Astrocyte (in vitro differentiated cells and primary cell): ENCODE data around the gene TRIM63. TPM values are rescaled to one million over a fixed set of nuclear protein-coding genes. Genes with fewer than 3 reads are reported as not detected.

ENCODE experiments used
- DNase-seq: peaks from one replicate; pipeline ENCODE4 v3.0.0-alpha.2; 2010; ENCODE audit warnings: low read depth
- FAIRE-seq: peaks from 2 replicates; lab custom pipeline; 2011; peaks lifted over from hg19 to GRCh38; lab: Jason Lieb, UNC
- H2AFZ ChIP-seq: 2 replicates; pipeline ENCODE4 v1.6.0; 2012; ENCODE audit warnings: low read depth, low read length, inconsistent platforms
- H3K27ac ChIP-seq: 2 replicates; pipeline ENCODE4 v1.5.1; 2011; ENCODE audit warnings: low read depth, low read length, inconsistent platforms
- H3K27me3 ChIP-seq: 2 replicates; pipeline ENCODE4 v1.6.0; 2011; ENCODE audit warnings: low read length, inconsistent platforms; ENCODE audit not compliant: insufficient read depth
- H3K36me3 ChIP-seq: 2 replicates; pipeline ENCODE4 v1.5.1; 2011; ENCODE audit warnings: low read length, inconsistent platforms; ENCODE audit not compliant: insufficient read depth
- H3K4me1 ChIP-seq: 2 replicates; pipeline ENCODE4 v1.5.1; 2011; ENCODE audit warnings: low read length, inconsistent platforms; ENCODE audit not compliant: insufficient read depth
- H3K4me2 ChIP-seq: 2 replicates; pipeline ENCODE4 v1.6.0; 2012; ENCODE audit warnings: low read length, inconsistent platforms
- H3K4me3 ChIP-seq: 2 replicates; pipeline ENCODE4 v1.5.1; 2011; ENCODE audit warnings: low read depth, mild to moderate bottlenecking, low read length, inconsistent platforms; ENCODE audit not compliant: insufficient read depth
- H3K79me2 ChIP-seq: 2 replicates; pipeline ENCODE4 v1.6.0; 2012; ENCODE audit warnings: mild to moderate bottlenecking, low read length, inconsistent platforms; ENCODE audit not compliant: insufficient read depth
- H3K9ac ChIP-seq: 2 replicates; pipeline ENCODE4 v1.6.0; 2012; ENCODE audit warnings: mild to moderate bottlenecking, low read length, inconsistent platforms
- H3K9me3 ChIP-seq: 2 replicates; pipeline ENCODE4 v1.5.1; 2012; ENCODE audit warnings: low read depth, mild to moderate bottlenecking, low read length, inconsistent platforms; ENCODE audit not compliant: insufficient read depth
- H4K20me1 ChIP-seq: 2 replicates; pipeline ENCODE4 v1.6.0; 2012; ENCODE audit warnings: low read length, inconsistent platforms; ENCODE audit not compliant: insufficient read depth
- H3K27ac Mint-ChIP-seq: one replicate; pipeline ENCODE4 v1.8.0; 2021; ENCODE audit warnings: mild to moderate bottlenecking, mixed read lengths; ENCODE audit not compliant: unreplicated experiment
- H3K27me3 Mint-ChIP-seq: one replicate; pipeline ENCODE4 v1.8.0; 2021; ENCODE audit warnings: low read depth, mixed read lengths; ENCODE audit not compliant: unreplicated experiment
- H3K36me3 Mint-ChIP-seq: one replicate; pipeline ENCODE4 v1.8.0; 2021; ENCODE audit warnings: low read depth, mixed read lengths; ENCODE audit not compliant: unreplicated experiment
- H3K4me1 Mint-ChIP-seq: one replicate; pipeline ENCODE4 v1.8.0; 2021; ENCODE audit warnings: low read depth, mixed read lengths; ENCODE audit not compliant: unreplicated experiment
- H3K4me3 Mint-ChIP-seq: one replicate; pipeline ENCODE4 v1.8.0; 2021; ENCODE audit warnings: mild to moderate bottlenecking, moderate library complexity, mixed read lengths; ENCODE audit not compliant: unreplicated experiment
- H3K9me3 Mint-ChIP-seq: one replicate; pipeline ENCODE4 v1.8.0; 2021; ENCODE audit warnings: mild to moderate bottlenecking, mixed read lengths; ENCODE audit not compliant: unreplicated experiment
- EZH2 ChIP-seq: IDR thresholded peaks from 2 replicates; pipeline ENCODE4 v1.6.1; 2012; ENCODE audit warnings: mild to moderate bottlenecking, low read length, inconsistent platforms; ENCODE audit not compliant: insufficient read depth
- total RNA-seq: library from RNA; stranded (reverse); gene quantifications from 2 replicates; pipeline ENCODE4 v1.2.1, GENCODE V29; 2021
- TF ChIP-seq, protein P1 (sequence below): IDR thresholded peaks from 2 replicates; pipeline ENCODE4 v1.5.1; 2011; ENCODE audit warnings: low read depth, mild to moderate bottlenecking, inconsistent platforms, low read length, moderate library complexity; ENCODE audit not compliant: insufficient read depth

Gene TRIM63
- total RNA-seq, 1 donor from 2014 or later: not detected

DNA sequence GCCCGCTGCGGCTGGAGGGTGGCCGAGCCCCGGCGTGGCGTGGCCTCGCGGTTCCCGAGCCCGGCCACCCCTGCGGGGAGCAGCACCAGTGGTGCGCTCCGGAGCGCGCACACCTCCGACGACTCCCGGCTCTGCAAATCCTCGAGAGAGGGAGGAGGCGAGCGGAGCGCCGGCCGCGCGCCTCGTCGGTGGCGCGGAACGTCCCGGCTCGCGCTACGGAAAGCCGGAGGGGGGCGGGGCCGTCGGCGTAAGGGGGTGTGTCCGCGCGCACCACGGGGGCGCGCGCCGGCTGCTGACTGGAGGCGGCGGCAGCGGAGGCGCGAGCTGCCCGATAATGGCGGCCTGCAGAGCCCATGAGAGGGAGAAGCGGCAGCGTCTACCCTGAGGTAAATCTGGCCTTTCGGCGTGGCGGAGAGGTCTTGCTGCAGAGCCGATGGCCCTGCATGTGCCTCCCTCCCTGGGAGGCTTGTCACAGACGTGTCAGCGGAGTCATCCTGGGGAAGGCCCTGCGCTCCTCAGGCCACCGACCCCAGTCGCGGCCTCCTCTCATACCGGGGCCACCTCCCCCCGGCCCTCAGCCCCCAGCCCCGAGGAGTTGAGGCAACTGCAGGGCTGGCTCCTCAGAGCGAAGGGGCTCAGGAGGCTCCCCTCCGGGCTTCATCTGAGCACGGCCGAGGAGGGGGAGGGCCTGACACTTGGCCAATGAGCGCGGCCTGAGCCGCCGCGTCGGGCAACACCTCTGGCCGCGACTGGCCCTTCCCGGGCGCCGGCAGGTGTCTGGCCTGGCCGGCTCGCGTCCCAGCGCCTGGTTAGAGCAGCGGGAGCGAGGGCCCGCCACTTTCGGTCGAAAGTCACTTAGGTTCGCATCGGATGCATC is 44.3 kb upstream of the TRIM63 start, which contains the start of gene PDIK1L:
Gene PDIK1L, plus strand, starts transcription at position 295 of the 877 bp plus-strand sequence. CDS start 2,485 bp downstream, outside the sequence.
- Histone ChIP-seq H3K36me3 (no peaks in the 10 kb centered on the region), H3K4me1 (peaks cover 13% of the 10 kb centered on the region), H2AFZ (peak within 1 kb of the TSS; percentile 99), H3K4me3 (peak within 1 kb of the TSS; percentile 91), H3K27ac (peak within 1 kb of the TSS; percentile 70), H4K20me1 (no peaks in the 10 kb centered on the region), H3K27me3 (no peaks in the 10 kb centered on the region), H3K4me2 (peak within 1 kb of the TSS; percentile 93), H3K9me3 (no peaks in the 10 kb centered on the region), H3K79me2 (peaks cover 14% of the 10 kb centered on the region), H3K9ac (peak within 1 kb of the TSS; percentile 86)
- H3K4me3 Mint-ChIP-seq: peak within 1 kb of the TSS; percentile 94
- TF ChIP-seq, protein P1, sequence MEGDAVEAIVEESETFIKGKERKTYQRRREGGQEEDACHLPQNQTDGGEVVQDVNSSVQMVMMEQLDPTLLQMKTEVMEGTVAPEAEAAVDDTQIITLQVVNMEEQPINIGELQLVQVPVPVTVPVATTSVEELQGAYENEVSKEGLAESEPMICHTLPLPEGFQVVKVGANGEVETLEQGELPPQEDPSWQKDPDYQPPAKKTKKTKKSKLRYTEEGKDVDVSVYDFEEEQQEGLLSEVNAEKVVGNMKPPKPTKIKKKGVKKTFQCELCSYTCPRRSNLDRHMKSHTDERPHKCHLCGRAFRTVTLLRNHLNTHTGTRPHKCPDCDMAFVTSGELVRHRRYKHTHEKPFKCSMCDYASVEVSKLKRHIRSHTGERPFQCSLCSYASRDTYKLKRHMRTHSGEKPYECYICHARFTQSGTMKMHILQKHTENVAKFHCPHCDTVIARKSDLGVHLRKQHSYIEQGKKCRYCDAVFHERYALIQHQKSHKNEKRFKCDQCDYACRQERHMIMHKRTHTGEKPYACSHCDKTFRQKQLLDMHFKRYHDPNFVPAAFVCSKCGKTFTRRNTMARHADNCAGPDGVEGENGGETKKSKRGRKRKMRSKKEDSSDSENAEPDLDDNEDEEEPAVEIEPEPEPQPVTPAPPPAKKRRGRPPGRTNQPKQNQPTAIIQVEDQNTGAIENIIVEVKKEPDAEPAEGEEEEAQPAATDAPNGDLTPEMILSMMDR: no peak
- H3K9me3 Mint-ChIP-seq: no peaks in the 10 kb centered on the region
- no peak for FAIRE-seq
- no peaks in the 10 kb centered on the region for H3K27me3 Mint-ChIP-seq
- H3K27ac Mint-ChIP-seq: peak within 1 kb of the TSS; percentile 80
- H3K36me3 Mint-ChIP-seq: no peaks in the 10 kb centered on the region
- DNase-seq: peak; percentile 92
- peaks cover 7% of the 10 kb centered on the region for H3K4me1 Mint-ChIP-seq

DNA sequence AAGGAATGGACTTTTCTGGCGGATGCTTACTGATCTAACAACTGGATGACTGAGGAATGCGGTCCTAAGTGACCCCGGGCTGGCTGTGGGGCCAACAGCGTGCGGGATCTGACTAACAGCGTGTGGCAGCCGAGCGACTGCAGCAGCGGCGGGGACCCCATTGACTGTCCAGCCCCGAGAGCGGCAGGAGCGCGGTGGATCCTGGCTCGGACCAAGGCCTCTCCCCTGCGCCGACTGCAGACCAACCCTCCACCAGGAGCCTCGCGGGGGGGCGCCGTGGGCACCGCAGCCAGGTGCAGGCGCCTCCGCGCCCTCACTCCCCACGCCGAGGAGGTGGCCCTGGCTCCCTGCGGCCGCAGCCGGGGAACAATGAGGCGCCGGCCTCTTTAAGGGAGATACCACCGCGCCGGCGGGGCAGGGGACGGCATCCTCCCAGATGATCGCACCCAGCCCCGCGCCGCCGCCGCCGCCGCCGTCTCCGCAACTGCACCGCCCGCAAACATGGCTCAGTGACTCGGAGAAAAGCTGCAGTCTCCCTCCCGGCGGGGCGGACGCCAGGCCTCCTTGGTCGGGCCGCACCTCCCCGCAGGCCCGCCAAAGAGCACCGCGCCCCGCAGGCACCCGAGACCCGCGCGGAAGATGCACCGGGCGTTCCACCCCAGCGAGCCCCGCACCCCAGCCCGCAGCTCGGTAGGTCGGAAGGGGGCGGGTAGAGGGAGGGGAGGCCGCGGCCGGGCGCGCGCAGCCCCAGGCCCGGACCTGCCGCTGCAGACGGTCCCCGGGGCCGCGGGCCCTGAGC is 43.5 kb upstream of the TRIM63 start:
- peak overlapping the region; percentile 50 for H3K27ac Mint-ChIP-seq
- H3K4me3 Mint-ChIP-seq: peak overlapping the region; percentile 94
- Histone ChIP-seq H3K4me2 (peak overlapping the region; percentile 93), H3K36me3 (no peaks in the 10 kb centered on the region), H4K20me1 (no peaks in the 10 kb centered on the region), H3K27ac (peak overlapping the region; percentile 70), H3K9ac (peak overlapping the region; percentile 86), H2AFZ (peak overlapping the region; percentile 99), H3K4me3 (peak overlapping the region; percentile 91), H3K27me3 (no peaks in the 10 kb centered on the region), H3K4me1 (peaks cover 13% of the 10 kb centered on the region), H3K79me2 (peaks cover 14% of the 10 kb centered on the region), H3K9me3 (no peaks in the 10 kb centered on the region)
- no peak for FAIRE-seq
- peak; percentile 46 for DNase-seq
- TF ChIP-seq, protein P1: no peak
- TF ChIP-seq EZH2: no peak
- no peaks in the 10 kb centered on the region for H3K36me3 Mint-ChIP-seq
- no peaks in the 10 kb centered on the region for H3K9me3 Mint-ChIP-seq
- peaks cover 7% of the 10 kb centered on the region for H3K4me1 Mint-ChIP-seq
- H3K27me3 Mint-ChIP-seq: peaks cover 4% of the 10 kb centered on the region
